Measurements from ENCODE around the gene COG7.
A peak's percentile ranks its signal among the peaks of the same experiment; 100 is the strongest.
"Not testable (repeated sequence)": the region's sequence is repeated elsewhere in the genome, so short reads cannot be mapped to it uniquely, and the experiment has no call there.

Gene COG7

DNA sequence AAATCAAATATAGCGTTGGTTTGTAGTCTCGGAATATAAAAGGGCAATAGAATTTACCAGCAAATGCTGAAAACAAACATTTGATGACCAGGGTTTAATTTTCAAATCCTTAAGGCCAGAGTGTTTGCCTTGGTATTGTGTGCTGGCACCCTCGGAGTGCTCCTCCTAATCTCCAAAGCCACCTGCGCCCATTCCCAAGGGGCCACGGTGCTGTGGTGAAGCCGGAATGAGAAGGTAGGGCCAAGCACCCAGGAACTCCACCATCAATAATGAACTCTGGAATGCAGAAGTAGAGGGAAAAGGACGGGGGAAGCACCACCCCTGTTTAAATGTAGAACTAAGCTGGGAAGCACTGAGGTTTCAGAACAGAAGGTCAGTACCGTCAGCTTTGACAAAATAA is 51.9 kb downstream of the COG7 start:
- H3K4me3 ChIP-seq (ENCODE audit: low read depth, low read length), result no peak overlapping the region
- H3K36me3 ChIP-seq, result peaks cover 10% of the 10 kb centered on the region
- peak overlapping the region; percentile 86 for H3K27ac ChIP-seq
- no peak for DNase-seq
- no peaks in the 10 kb centered on the region for H3K9me3 ChIP-seq (ENCODE audit: severe bottlenecking)
- TF ChIP-seq, protein P1, sequence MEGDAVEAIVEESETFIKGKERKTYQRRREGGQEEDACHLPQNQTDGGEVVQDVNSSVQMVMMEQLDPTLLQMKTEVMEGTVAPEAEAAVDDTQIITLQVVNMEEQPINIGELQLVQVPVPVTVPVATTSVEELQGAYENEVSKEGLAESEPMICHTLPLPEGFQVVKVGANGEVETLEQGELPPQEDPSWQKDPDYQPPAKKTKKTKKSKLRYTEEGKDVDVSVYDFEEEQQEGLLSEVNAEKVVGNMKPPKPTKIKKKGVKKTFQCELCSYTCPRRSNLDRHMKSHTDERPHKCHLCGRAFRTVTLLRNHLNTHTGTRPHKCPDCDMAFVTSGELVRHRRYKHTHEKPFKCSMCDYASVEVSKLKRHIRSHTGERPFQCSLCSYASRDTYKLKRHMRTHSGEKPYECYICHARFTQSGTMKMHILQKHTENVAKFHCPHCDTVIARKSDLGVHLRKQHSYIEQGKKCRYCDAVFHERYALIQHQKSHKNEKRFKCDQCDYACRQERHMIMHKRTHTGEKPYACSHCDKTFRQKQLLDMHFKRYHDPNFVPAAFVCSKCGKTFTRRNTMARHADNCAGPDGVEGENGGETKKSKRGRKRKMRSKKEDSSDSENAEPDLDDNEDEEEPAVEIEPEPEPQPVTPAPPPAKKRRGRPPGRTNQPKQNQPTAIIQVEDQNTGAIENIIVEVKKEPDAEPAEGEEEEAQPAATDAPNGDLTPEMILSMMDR (IDR thresholded peaks at IDR 0.05; ENCODE audit: low read depth, low read length), result no peak
- no peaks in the 10 kb centered on the region for H3K27me3 ChIP-seq (ENCODE audit: insufficient read depth, low read depth, severe bottlenecking)

DNA sequence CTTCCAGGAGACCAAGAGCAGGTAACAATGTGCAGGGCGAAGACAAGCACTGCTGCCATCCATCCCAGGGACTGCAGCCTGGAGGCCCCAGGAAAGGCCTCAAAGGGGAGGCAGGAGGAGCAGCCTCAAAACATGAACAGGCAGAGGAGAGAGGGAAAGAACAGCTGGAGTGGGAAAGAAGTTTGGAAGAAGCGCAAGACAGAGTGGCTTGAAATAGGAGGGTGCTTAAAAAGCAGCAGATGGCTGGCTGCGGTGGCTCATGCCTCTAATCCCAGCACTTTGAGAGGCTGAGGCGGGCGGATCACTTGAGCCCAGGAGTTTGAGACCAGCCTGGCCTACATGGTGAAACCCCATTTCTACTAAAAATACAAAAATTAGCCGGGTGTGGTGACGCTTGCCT is 52.5 kb downstream of the COG7 start:
- Histone ChIP-seq H3K27ac (peak overlapping the region; percentile 86), H3K4me3 (ENCODE audit: low read depth, low read length) (peak overlapping the region; percentile 9; the same call in 1 of the 2 replicates)
- H3K36me3 ChIP-seq; H3K9me3 ChIP-seq (ENCODE audit: severe bottlenecking); H3K27me3 ChIP-seq (ENCODE audit: insufficient read depth, low read depth, severe bottlenecking): not testable (repeated sequence)
- DNase-seq, result peak; percentile 80

DNA sequence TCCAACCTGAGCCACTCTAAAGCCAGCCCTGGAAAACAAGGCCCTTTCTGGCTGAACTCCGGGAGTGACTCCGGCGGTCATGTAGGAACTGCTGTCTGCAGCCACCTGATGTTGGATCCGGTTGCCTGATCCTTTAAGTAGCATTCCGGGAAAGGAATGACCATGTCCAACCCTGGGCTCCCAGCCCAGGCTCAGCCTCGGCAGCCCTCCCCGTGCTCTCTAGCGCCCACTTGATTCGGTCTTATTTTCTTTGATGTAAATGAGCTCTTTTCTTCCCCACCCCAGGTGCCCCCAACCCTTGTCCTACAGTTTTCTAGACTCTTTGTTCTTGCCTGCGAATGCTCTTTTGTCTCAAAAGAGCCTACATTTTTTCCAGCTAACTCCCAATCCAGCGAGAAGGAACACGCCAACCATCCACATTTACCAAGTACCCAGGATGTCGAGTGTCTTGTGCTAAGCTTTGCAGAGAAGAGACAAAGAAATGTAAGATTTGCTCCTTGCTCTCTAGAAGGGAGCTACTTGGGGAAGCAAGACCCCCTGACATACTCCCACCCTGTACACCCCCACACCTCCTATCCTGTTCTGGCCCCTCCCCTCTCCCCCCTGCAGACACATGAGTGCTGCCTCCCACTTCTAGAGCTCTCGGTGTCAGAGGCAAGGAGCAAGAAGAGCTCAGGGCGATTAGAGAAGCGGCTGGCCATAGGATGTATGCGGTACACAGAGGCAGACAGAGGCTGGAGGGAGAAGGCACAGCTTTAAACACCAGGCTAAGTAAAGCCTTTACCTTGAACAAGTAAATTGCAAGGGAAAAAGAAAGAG is 53.8 kb downstream of the COG7 start:
- Histone ChIP-seq H3K9me3 (ENCODE audit: severe bottlenecking) (no peaks in the 10 kb centered on the region), H3K36me3 (peaks cover 4% of the 10 kb centered on the region), H3K4me3 (ENCODE audit: low read depth, low read length) (peak overlapping the region; percentile 6), H3K27me3 (ENCODE audit: insufficient read depth, low read depth, severe bottlenecking) (no peaks in the 10 kb centered on the region), H3K27ac (peak overlapping the region; percentile 86)
- TF ChIP-seq, protein P1 (IDR thresholded peaks at IDR 0.05; ENCODE audit: low read depth, low read length), result peak; percentile 66
- peak; percentile 86 for DNase-seq

DNA sequence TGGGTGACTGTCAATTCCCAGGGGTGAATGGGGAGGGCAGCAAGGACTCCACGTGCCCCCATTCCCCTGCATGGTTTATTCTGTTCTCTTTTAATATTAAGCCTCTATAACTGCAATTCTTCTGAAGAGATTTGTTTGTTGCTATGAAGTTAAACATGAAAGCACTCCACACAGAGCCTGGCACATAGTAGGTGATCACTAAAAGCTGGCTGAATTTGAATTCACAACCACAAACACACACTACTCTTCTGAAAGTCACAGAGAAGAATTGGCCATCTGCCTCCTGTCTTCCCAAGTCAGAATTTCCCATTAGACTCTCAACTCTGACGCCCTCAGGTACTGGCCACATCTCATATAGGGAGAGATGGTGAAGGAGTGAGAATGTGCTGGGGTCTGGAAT is 55.5 kb downstream of the COG7 start:
- no peak for DNase-seq
- Histone ChIP-seq H3K27ac (no peak overlapping the region), H3K27me3 (ENCODE audit: insufficient read depth, low read depth, severe bottlenecking) (no peaks in the 10 kb centered on the region), H3K4me3 (ENCODE audit: low read depth, low read length) (no peak overlapping the region), H3K36me3 (peaks cover 9% of the 10 kb centered on the region; the same call in 1 of the 2 replicates), H3K9me3 (ENCODE audit: severe bottlenecking) (no peaks in the 10 kb centered on the region)
- TF ChIP-seq, protein P1 (IDR thresholded peaks at IDR 0.05; ENCODE audit: low read depth, low read length), result no peak

DNA sequence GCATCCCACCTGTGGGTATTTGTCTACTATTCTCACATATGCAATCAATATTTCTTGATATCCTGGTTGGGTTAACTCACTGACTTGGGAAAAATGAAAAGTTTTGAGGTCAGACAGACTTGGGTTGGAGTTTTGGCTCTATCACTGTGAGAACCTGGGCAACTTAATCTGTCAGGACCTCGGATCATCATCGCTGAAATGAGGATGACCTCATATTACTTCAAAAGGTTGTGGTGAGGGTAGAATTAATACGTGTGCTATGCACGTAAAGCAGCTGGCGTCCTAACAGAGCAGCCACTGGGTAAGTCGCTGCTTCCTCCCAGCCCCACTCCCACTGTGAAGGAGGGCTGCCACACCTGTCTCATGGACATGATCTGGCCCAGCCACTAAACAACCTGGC is 57.3 kb downstream of the COG7 start:
- H3K4me3 ChIP-seq (ENCODE audit: low read depth, low read length), result no peak overlapping the region
- H3K27ac ChIP-seq, result no peak overlapping the region
- H3K27me3 ChIP-seq (ENCODE audit: insufficient read depth, low read depth, severe bottlenecking), result no peaks in the 10 kb centered on the region
- peaks cover 17% of the 10 kb centered on the region for H3K36me3 ChIP-seq
- TF ChIP-seq, protein P1 (IDR thresholded peaks at IDR 0.05; ENCODE audit: low read depth, low read length), result no peak
- DNase-seq, result peak; percentile 45
- no peaks in the 10 kb centered on the region for H3K9me3 ChIP-seq (ENCODE audit: severe bottlenecking)

DNA sequence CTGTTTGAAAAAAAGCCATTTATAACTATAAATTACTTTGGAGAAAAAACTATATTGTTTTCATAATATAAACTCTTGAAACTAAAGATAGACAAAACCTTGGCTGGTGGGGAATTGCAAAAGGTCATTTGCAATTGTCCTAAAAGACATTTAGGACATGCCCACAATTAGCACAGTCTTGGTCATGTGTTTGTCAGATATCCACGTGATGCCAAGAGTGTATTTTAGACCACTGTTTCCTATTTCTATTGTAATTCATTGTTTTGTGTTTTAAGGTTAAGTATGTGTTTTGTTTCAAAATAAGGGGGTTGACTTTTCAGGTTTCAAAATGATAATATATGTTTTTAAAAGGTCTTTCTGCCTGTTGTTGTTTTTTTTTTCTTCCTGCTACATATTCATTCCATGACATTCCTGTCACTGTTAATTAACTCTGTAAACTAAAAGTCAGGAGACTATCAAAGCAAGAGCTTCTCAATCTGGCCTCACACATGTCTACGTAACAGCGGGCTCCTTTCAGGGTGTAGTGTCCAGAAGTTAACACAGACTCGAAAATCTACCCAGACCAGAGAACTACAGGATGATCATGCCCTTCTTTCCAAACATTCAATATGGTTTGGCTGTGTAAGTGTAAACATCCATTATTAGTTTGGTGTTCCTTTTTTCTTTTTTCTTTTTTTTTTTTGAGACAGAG is 58.7 kb downstream of the COG7 start:
- H3K36me3 ChIP-seq, result peaks cover 19% of the 10 kb centered on the region

More for the DNA sequence above, 58.7 kb downstream of the COG7 start:
- Histone ChIP-seq H3K27me3 (ENCODE audit: insufficient read depth, low read depth, severe bottlenecking) (no peaks in the 10 kb centered on the region), H3K27ac (no peak overlapping the region), H3K9me3 (ENCODE audit: severe bottlenecking) (no peaks in the 10 kb centered on the region), H3K4me3 (ENCODE audit: low read depth, low read length) (no peak overlapping the region)
- TF ChIP-seq, protein P1 (IDR thresholded peaks at IDR 0.05; ENCODE audit: low read depth, low read length), result no peak
- DNase-seq, result no peak

Measured in WERI-Rb-1 (cell line).